Progenitor cell of endocrine pancreas (in vitro differentiated cells): ENCODE data around the gene SACS. TPM values are rescaled to one million over a fixed set of nuclear protein-coding genes. Genes with fewer than 3 reads are reported as not detected.

Experiments
- DNase-seq: peaks from one replicate; pipeline ENCODE4 v3.0.0; 2021; ENCODE audit warnings: low spot score; ENCODE audit not compliant: unreplicated experiment
- H3K27ac Mint-ChIP-seq: 2 replicates; pipeline ENCODE4 v1.8.0; 2021; ENCODE audit warnings: mild to moderate bottlenecking, moderate library complexity, mixed read lengths
- H3K27me3 Mint-ChIP-seq: 2 replicates; pipeline ENCODE4 v1.8.0; 2021; ENCODE audit warnings: mixed read lengths
- H3K36me3 Mint-ChIP-seq: 2 replicates; pipeline ENCODE4 v1.8.0; 2022; ENCODE audit warnings: mixed read lengths; ENCODE audit not compliant: insufficient read depth
- H3K4me1 Mint-ChIP-seq: 2 replicates; pipeline ENCODE4 v1.8.0; 2021; ENCODE audit warnings: low read depth, mixed read lengths
- H3K4me3 Mint-ChIP-seq: 2 replicates; pipeline ENCODE4 v1.8.0; 2021; ENCODE audit warnings: low read depth, mild to moderate bottlenecking, moderate library complexity, mixed read lengths
- H3K9me3 Mint-ChIP-seq: 2 replicates; pipeline ENCODE4 v1.8.0; 2021; ENCODE audit warnings: low read depth, mixed read lengths
- total RNA-seq: library from RNA; stranded (reverse); gene quantifications from 2 replicates; pipeline ENCODE4 v1.2.1, GENCODE V29; 2021
- TF ChIP-seq, protein P1 (sequence below): fragments of 200-600 bp; sonication (generic); IDR thresholded peaks from one replicate; pipeline ENCODE4 v1.5.0; 2021; ENCODE audit warnings: antibody characterized with exemption, mild to moderate bottlenecking; ENCODE audit not compliant: unreplicated experiment

Gene SACS
- total RNA-seq, 1 donor from 2014 or later: 7.1 TPM

DNA sequence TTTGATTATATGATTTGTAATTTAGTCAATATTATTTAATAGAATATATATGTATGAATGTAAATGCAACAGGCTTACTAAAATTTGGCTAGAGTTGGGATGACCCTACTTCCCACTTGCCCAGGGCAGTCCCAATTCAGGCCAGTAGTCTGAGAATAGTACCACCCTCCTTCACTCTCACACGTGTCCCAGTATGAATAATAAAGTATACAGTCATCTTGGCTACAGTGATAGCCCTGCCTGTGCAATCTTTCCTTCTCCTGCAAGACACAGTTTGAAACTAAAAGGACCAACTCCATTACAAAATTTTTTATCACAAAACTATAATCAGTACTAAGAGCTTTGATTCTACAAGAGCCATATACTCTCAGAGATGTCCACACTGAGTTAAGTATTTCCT lies 76.2 kb downstream of the SACS start:
- TF ChIP-seq, protein P1, sequence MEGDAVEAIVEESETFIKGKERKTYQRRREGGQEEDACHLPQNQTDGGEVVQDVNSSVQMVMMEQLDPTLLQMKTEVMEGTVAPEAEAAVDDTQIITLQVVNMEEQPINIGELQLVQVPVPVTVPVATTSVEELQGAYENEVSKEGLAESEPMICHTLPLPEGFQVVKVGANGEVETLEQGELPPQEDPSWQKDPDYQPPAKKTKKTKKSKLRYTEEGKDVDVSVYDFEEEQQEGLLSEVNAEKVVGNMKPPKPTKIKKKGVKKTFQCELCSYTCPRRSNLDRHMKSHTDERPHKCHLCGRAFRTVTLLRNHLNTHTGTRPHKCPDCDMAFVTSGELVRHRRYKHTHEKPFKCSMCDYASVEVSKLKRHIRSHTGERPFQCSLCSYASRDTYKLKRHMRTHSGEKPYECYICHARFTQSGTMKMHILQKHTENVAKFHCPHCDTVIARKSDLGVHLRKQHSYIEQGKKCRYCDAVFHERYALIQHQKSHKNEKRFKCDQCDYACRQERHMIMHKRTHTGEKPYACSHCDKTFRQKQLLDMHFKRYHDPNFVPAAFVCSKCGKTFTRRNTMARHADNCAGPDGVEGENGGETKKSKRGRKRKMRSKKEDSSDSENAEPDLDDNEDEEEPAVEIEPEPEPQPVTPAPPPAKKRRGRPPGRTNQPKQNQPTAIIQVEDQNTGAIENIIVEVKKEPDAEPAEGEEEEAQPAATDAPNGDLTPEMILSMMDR: no peak
- DNase-seq: no peak
- Mint-ChIP-seq H3K4me3 (no peak overlapping the region), H3K9me3 (no peaks in the 10 kb centered on the region), H3K27ac (no peak overlapping the region), H3K27me3 (no peaks in the 10 kb centered on the region), H3K4me1 (no peaks in the 10 kb centered on the region), H3K36me3 (no peaks in the 10 kb centered on the region)

DNA sequence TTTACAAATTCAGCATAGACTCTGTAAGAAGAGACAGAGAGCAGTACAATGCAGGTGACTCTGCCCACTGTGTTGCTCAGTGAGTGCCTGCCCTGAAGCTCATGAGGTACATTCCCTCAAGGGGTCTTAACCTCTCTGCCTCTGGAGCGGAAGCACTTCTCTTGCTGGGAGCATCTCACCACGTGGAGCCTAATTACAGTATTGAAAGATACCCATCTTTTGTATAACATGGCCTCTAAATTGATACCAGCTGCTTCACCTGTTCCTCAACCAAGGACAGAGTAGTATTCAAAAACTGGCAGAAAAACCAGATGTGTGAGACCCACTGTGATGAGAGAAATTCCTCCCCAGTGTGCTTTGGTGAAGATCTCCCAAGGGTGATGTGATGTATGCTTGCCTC lies 77.1 kb downstream of the SACS start:
- Mint-ChIP-seq H3K36me3 (no peaks in the 10 kb centered on the region), H3K9me3 (no peaks in the 10 kb centered on the region), H3K27me3 (no peaks in the 10 kb centered on the region), H3K27ac (no peak overlapping the region), H3K4me3 (no peak overlapping the region), H3K4me1 (no peaks in the 10 kb centered on the region)
- DNase-seq: no peak
- TF ChIP-seq, protein P1: no peak

DNA sequence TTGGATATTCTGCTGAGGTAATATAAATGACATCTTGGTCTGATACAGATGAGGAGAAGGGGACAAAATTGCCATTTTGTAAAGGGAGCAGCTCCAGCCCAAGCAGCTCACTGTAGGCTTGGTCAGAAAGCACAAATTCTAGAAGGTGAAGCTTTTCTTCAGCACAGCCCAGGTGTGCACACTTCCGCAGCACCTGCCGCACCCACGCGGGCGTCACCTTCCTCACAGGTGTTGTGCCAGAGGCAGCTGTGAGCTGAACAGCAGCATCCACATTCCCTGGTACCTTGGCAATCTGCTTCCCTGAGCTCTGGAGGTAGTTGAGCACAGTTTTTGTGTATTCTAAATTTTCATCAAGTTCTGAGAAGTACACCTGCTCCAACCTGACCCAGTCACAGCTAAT lies 79.0 kb downstream of the SACS start:
- Mint-ChIP-seq H3K36me3 (peaks cover 1% of the 10 kb centered on the region), H3K4me1 (peaks cover 5% of the 10 kb centered on the region), H3K27ac (no peak overlapping the region), H3K27me3 (no peaks in the 10 kb centered on the region), H3K4me3 (no peak overlapping the region), H3K9me3 (no peaks in the 10 kb centered on the region)
- DNase-seq: no peak
- TF ChIP-seq, protein P1: no peak

DNA sequence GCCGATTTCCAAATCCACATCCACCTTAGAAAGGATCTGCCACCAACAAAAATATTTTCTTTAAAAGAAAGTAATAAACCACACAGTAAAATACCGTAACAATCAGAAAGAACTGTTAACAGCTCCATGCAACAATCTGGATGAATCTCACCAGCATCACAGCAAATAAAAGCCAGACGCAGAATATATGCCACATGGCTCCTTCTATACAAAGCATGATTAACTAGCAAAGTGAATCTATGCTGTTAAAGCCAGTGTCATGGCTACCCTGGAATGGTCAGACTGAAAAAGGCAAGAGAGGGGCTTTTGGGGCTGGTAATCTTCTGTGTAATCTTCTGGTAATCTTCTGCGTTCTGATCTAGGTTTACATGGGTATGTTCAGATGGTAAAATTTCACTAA lies 81.3 kb downstream of the SACS start:
- TF ChIP-seq, protein P1: no peak
- H3K9me3 Mint-ChIP-seq: no peaks in the 10 kb centered on the region
- H3K27me3 Mint-ChIP-seq: no peaks in the 10 kb centered on the region
- no peak for DNase-seq
- no peak overlapping the region for H3K27ac Mint-ChIP-seq
- peaks cover 11% of the 10 kb centered on the region for H3K4me1 Mint-ChIP-seq
- H3K36me3 Mint-ChIP-seq: peaks cover 3% of the 10 kb centered on the region
- no peak overlapping the region for H3K4me3 Mint-ChIP-seq

DNA sequence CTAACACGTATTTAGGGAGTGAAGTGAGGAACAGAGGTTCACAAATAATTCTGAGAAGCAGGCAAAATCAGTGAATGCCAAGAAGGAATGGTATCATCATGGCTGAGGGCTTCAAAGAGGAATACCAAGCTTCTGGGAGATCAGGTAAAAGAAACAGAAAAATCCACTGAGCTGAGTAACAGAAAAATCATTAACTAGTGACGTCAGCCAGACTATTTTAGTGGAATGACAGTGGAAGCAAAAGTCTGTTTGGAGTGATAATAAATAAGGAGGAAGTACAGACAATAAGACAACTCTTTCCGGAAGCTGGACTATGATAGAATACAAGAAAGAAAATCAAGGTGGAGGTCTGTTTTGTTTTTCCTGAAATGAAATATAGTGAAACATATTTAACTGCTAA lies 83.5 kb downstream of the SACS start:
- TF ChIP-seq, protein P1: no peak
- no peak overlapping the region for H3K27ac Mint-ChIP-seq
- H3K27me3 Mint-ChIP-seq: no peaks in the 10 kb centered on the region
- no peak overlapping the region for H3K4me3 Mint-ChIP-seq
- peaks cover 11% of the 10 kb centered on the region for H3K4me1 Mint-ChIP-seq
- H3K36me3 Mint-ChIP-seq: peaks cover 3% of the 10 kb centered on the region
- H3K9me3 Mint-ChIP-seq: no peaks in the 10 kb centered on the region
- no peak for DNase-seq
